Gastrocnemius medialis (tissue), 4 donors: ENCODE results near the gene MTOR.

Experiments used
- POLR2A ChIP-seq, 2 donors: fragments of 450-650 bp; IDR thresholded peaks; one replicate each; pipeline ENCODE4 v1.6.1; 2017; ENCODE audit warnings: antibody characterized with exemption in 2 of 2, mild to moderate bottlenecking in 2 of 2, moderate library complexity in 2 of 2
- TF ChIP-seq, protein P1 (sequence below), 5 experiments: fragments of 450-650 bp in 3 of 5; fragments of 200-600 bp in 2 of 5; sonication (generic) in 2 of 5; IDR thresholded peaks in 4 of 5; conservative IDR thresholded peaks in 1 of 5; 1 replicate in 4 of 5; 2 replicates in 1 of 5; pipeline ENCODE4 v1.5.1; 2016 to 2019; ENCODE audit warnings: antibody characterized with exemption in 5 of 5, mild to moderate bottlenecking in 3 of 5, moderate library complexity in 3 of 5

DNA sequence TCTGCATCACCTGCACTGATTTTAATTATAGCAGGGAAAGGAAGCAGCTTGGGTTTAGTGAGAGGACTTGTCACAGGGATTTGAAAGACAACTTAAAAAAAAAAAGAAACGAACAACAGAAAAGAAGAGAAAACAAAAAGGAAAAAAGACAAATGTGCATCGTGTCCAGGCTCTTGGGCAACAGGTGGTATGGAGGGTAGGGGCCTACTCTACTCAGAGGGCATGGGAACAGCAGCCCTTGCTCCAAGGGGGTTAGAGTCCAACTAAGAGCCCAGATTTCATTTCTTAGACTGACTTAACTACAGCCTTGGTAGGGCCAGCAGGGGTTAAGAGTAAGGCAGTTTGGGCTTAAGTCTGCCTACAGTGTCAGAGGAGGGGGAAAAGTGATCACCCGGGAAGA lies 147.4 kb downstream of the MTOR start:
- TF ChIP-seq, protein P1, sequence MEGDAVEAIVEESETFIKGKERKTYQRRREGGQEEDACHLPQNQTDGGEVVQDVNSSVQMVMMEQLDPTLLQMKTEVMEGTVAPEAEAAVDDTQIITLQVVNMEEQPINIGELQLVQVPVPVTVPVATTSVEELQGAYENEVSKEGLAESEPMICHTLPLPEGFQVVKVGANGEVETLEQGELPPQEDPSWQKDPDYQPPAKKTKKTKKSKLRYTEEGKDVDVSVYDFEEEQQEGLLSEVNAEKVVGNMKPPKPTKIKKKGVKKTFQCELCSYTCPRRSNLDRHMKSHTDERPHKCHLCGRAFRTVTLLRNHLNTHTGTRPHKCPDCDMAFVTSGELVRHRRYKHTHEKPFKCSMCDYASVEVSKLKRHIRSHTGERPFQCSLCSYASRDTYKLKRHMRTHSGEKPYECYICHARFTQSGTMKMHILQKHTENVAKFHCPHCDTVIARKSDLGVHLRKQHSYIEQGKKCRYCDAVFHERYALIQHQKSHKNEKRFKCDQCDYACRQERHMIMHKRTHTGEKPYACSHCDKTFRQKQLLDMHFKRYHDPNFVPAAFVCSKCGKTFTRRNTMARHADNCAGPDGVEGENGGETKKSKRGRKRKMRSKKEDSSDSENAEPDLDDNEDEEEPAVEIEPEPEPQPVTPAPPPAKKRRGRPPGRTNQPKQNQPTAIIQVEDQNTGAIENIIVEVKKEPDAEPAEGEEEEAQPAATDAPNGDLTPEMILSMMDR (IDR thresholded peaks at IDR 0.05 in 4 of 5, conservative IDR thresholded peaks at IDR 0.05 in 1 of 5): no peak
- TF ChIP-seq POLR2A (IDR thresholded peaks at IDR 0.05): no peak
